Stimulated activated naive CD8-positive, alpha-beta T cell treated with anti-CD3 and anti-CD28 coated beads, Interleukin-15, Interleukin-2, amounts not matched to agents 100 ng/mL and 50 ng/mL, for 24 hours (primary cell): ENCODE measurements around the gene WAC.
"Not testable (repeated sequence)": the region's sequence is repeated elsewhere in the genome, so short reads cannot be mapped to it uniquely, and the experiment has no call there.

Source experiments
- H3K27ac Mint-ChIP-seq: one replicate; pipeline ENCODE4 v1.8.0; 2021; ENCODE audit warnings: mild to moderate bottlenecking, mixed read lengths
- H3K27me3 Mint-ChIP-seq: one replicate; pipeline ENCODE4 v1.8.0; 2021; ENCODE audit warnings: mixed read lengths
- H3K36me3 Mint-ChIP-seq: one replicate; pipeline ENCODE4 v1.8.0; 2021; ENCODE audit warnings: low read depth, mixed read lengths
- H3K4me1 Mint-ChIP-seq: one replicate; pipeline ENCODE4 v1.8.0; 2021; ENCODE audit warnings: low read depth, mixed read lengths
- H3K4me3 Mint-ChIP-seq: one replicate; pipeline ENCODE4 v1.8.0; 2021; ENCODE audit warnings: mild to moderate bottlenecking, mixed read lengths
- H3K9me3 Mint-ChIP-seq: one replicate; pipeline ENCODE4 v1.8.0; 2021; ENCODE audit warnings: mixed read lengths

The WAC gene

GRCh38 chr10:28595613-28596012 is 62.7 kb downstream of the WAC start:
- Mint-ChIP-seq H3K4me1 (peaks cover 69% of the 10 kb centered on the region), H3K27me3 (no peaks in the 10 kb centered on the region), H3K4me3 (no peak overlapping the region), H3K9me3 (peaks cover 3% of the 10 kb centered on the region), H3K36me3 (peaks cover 86% of the 10 kb centered on the region), H3K27ac (no peak overlapping the region)

- H3K27ac Mint-ChIP-seq, result no peak overlapping the region
- peaks cover 73% of the 10 kb centered on the region for H3K36me3 Mint-ChIP-seq
- H3K27me3 Mint-ChIP-seq, result no peaks in the 10 kb centered on the region
- H3K4me1 Mint-ChIP-seq, result peaks cover 59% of the 10 kb centered on the region
- H3K9me3 Mint-ChIP-seq, result no peaks in the 10 kb centered on the region
- H3K4me3 Mint-ChIP-seq, result no peak overlapping the region
Observed at GRCh38 chr10:28600056-28600455, 67.1 kb downstream of the WAC start.

GRCh38 chr10:28601012-28601411 is 68.1 kb downstream of the WAC start:
- Mint-ChIP-seq H3K27me3 (no peaks in the 10 kb centered on the region), H3K27ac (no peak overlapping the region), H3K9me3 (no peaks in the 10 kb centered on the region), H3K4me3 (no peak overlapping the region), H3K36me3 (peaks cover 73% of the 10 kb centered on the region), H3K4me1 (peaks cover 63% of the 10 kb centered on the region)

GRCh38 chr10:28604567-28605536 is 71.9 kb downstream of the WAC start:
- no peak overlapping the region for H3K27ac Mint-ChIP-seq
- no peaks in the 10 kb centered on the region for H3K9me3 Mint-ChIP-seq
- no peak overlapping the region for H3K4me3 Mint-ChIP-seq
- H3K36me3 Mint-ChIP-seq, result peaks cover 71% of the 10 kb centered on the region
- H3K27me3 Mint-ChIP-seq, result no peaks in the 10 kb centered on the region
- peaks cover 52% of the 10 kb centered on the region for H3K4me1 Mint-ChIP-seq

GRCh38 chr10:28606568-28606967 is 73.7 kb downstream of the WAC start:
- Mint-ChIP-seq H3K27ac (no peak overlapping the region), H3K4me3 (no peak overlapping the region), H3K27me3 (no peaks in the 10 kb centered on the region), H3K9me3 (no peaks in the 10 kb centered on the region), H3K36me3 (peaks cover 74% of the 10 kb centered on the region), H3K4me1 (peaks cover 53% of the 10 kb centered on the region)

- H3K27ac Mint-ChIP-seq, H3K4me3 Mint-ChIP-seq, H3K27me3 Mint-ChIP-seq, H3K9me3 Mint-ChIP-seq: not testable (repeated sequence)
- Mint-ChIP-seq H3K4me1 (peaks cover 38% of the 10 kb centered on the region), H3K36me3 (peaks cover 80% of the 10 kb centered on the region)
Observed at GRCh38 chr10:28609636-28610035, 76.7 kb downstream of the WAC start.

- H3K4me3 Mint-ChIP-seq, result no peak overlapping the region
- no peak overlapping the region for H3K27ac Mint-ChIP-seq
- peaks cover 75% of the 10 kb centered on the region for H3K36me3 Mint-ChIP-seq
- no peaks in the 10 kb centered on the region for H3K27me3 Mint-ChIP-seq
- H3K9me3 Mint-ChIP-seq, result no peaks in the 10 kb centered on the region
- peaks cover 16% of the 10 kb centered on the region for H3K4me1 Mint-ChIP-seq
Observed at GRCh38 chr10:28612877-28613276, 80.0 kb downstream of the WAC start.

- Mint-ChIP-seq H3K27ac (no peak overlapping the region), H3K9me3 (no peaks in the 10 kb centered on the region), H3K4me1 (no peaks in the 10 kb centered on the region), H3K36me3 (peaks cover 73% of the 10 kb centered on the region), H3K4me3 (no peak overlapping the region), H3K27me3 (no peaks in the 10 kb centered on the region)
Observed at GRCh38 chr10:28616514-28616913, 83.6 kb downstream of the WAC start.

GRCh38 chr10:28619455-28619854 is 86.5 kb downstream of the WAC start:
- peak overlapping the region; percentile 49 for H3K27ac Mint-ChIP-seq
- no peaks in the 10 kb centered on the region for H3K9me3 Mint-ChIP-seq
- no peak overlapping the region for H3K4me3 Mint-ChIP-seq
- H3K4me1 Mint-ChIP-seq, result no peaks in the 10 kb centered on the region
- H3K36me3 Mint-ChIP-seq, result peaks cover 57% of the 10 kb centered on the region
- H3K27me3 Mint-ChIP-seq, result no peaks in the 10 kb centered on the region

GRCh38 chr10:28620251-28620650 is 87.3 kb downstream of the WAC start:
- Mint-ChIP-seq H3K27me3 (no peaks in the 10 kb centered on the region), H3K4me3 (no peak overlapping the region), H3K4me1 (no peaks in the 10 kb centered on the region), H3K27ac (no peak overlapping the region), H3K36me3 (peaks cover 49% of the 10 kb centered on the region), H3K9me3 (no peaks in the 10 kb centered on the region)

- no peak overlapping the region for H3K27ac Mint-ChIP-seq
- no peaks in the 10 kb centered on the region for H3K4me1 Mint-ChIP-seq
- peaks cover 3% of the 10 kb centered on the region for H3K27me3 Mint-ChIP-seq
Observed at GRCh38 chr10:28623483-28623882, 90.6 kb downstream of the WAC start.

GRCh38 chr10:28624351-28624750 is 91.4 kb downstream of the WAC start:
- no peak overlapping the region for H3K27ac Mint-ChIP-seq
- H3K4me3 Mint-ChIP-seq, result no peak overlapping the region
- peaks cover 3% of the 10 kb centered on the region for H3K27me3 Mint-ChIP-seq
- no peaks in the 10 kb centered on the region for H3K9me3 Mint-ChIP-seq
- no peaks in the 10 kb centered on the region for H3K4me1 Mint-ChIP-seq
- peaks cover 23% of the 10 kb centered on the region for H3K36me3 Mint-ChIP-seq

More at GRCh38 chr10:28623483-28623882, 90.6 kb downstream of the WAC start:
- no peak overlapping the region for H3K4me3 Mint-ChIP-seq
- H3K9me3 Mint-ChIP-seq, result no peaks in the 10 kb centered on the region
- H3K36me3 Mint-ChIP-seq, result peaks cover 27% of the 10 kb centered on the region

- Mint-ChIP-seq H3K4me3 (no peak overlapping the region), H3K36me3 (peaks cover 4% of the 10 kb centered on the region), H3K4me1 (no peaks in the 10 kb centered on the region), H3K9me3 (no peaks in the 10 kb centered on the region), H3K27me3 (peaks cover 14% of the 10 kb centered on the region), H3K27ac (no peak overlapping the region)
Observed at GRCh38 chr10:28627102-28627501, 94.2 kb downstream of the WAC start.

- no peaks in the 10 kb centered on the region for H3K4me1 Mint-ChIP-seq
- no peak overlapping the region for H3K4me3 Mint-ChIP-seq
- H3K36me3 Mint-ChIP-seq, result no peaks in the 10 kb centered on the region
- H3K27ac Mint-ChIP-seq, result no peak overlapping the region
- peaks cover 15% of the 10 kb centered on the region for H3K27me3 Mint-ChIP-seq
- no peaks in the 10 kb centered on the region for H3K9me3 Mint-ChIP-seq
Observed at GRCh38 chr10:28628184-28628893, 95.4 kb downstream of the WAC start.

- Mint-ChIP-seq H3K27ac (no peak overlapping the region), H3K4me1 (no peaks in the 10 kb centered on the region), H3K9me3 (no peaks in the 10 kb centered on the region), H3K27me3 (peaks cover 33% of the 10 kb centered on the region), H3K4me3 (no peak overlapping the region), H3K36me3 (no peaks in the 10 kb centered on the region)
Observed at GRCh38 chr10:28631896-28632583, 99.1 kb downstream of the WAC start.
